ENCODE results near the gene SH2D3A.
A peak's percentile ranks its signal among the peaks of the same experiment; 100 is the strongest.
"Not testable (repeated sequence)": the region's sequence is repeated elsewhere in the genome, so short reads cannot be mapped to it uniquely, and the experiment has no call there.

SH2D3A gene

DNA sequence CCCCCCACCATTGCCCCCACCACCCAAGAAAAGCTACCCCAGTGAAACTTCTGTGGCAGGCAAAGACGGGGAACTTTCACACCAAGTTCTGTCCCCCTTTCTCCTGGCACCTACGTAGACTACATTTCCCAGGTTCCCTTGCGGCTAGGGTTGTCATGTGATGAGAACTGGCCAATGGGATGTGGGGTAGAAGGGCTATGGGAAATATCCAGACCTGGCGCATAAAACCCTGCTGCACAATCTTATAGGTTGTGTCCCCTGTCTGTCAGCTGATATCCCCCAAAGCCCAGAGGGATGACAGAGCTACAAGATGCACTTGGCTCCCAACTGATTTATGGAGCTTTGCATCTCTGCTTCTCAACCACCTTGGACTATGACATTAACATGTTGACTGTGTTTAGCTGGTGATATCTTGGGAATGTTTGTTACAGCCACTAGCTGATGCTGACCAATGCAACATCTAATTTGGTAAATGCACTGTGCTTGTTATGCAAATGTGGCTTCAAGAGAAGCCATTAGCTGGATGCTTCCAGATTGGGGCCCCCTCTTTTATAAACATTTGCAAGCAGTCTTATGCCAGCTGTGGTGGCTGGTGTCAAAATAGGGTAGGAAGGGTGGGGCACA is 6.1 kb downstream of the SH2D3A start:
- no peak for DNase-seq (ENCODE audit: low spot score)

DNA sequence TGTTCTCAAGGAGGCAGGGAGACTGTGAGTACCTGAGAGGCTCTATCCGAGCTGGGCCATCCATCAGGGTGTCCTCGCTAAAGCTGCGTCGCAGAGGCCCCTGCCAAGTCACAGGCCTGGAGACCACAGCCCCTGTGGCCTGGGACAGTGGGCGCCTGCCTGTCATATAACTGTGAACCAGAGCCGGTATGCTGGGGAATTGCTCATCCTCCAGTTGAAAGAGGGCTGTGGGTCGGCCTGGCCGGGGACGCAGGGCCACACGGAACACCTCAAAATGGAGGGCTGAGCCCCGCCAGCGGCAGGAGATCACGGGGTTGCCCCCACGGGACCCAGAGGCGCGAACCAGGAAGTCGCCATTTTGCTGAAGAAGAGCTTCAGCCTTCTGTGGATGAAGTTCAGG is 6.6 kb downstream of the SH2D3A start:
- no peak for DNase-seq (ENCODE audit: low spot score)

DNA sequence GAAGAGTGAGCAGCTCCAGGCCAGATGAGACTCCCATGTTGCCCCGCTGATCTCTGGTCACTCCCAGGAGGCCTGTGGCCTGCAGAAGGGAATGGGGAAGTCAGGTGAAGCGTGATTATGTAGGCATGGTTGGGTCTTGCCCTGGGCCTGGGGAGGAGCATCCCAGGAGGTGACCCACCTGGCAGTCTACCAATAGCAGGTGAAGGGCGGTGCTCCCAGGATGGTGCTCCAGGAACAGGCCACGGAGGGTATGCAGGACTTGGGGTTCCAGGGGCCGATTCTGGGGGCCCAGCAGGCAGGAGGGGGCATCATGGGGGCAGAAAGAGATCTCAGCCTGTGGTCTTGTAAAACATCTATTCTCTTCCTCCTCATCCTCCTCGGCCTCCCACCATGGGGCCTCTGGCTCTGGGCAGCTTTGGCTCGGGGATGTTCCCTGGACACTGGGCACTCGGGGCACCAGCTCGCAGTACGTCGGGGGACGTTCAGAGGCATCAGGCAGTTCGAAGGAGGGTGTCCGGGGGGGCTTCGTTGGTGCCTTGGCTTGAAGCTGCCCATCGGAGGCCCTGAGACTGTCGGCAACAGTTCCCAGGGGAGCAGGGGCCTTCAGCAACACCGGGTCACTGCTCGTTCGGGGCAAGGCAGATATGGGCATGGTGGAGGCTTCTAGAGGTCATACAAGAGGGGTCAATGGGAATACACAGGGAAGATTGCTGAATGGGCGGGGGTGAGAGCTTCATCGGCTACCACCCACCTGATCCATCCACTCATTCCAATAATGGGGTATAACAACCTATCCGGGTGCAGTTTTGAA is 12.4 kb downstream of the SH2D3A start:
- DNase-seq (ENCODE audit: low spot score) = no peak

DNA sequence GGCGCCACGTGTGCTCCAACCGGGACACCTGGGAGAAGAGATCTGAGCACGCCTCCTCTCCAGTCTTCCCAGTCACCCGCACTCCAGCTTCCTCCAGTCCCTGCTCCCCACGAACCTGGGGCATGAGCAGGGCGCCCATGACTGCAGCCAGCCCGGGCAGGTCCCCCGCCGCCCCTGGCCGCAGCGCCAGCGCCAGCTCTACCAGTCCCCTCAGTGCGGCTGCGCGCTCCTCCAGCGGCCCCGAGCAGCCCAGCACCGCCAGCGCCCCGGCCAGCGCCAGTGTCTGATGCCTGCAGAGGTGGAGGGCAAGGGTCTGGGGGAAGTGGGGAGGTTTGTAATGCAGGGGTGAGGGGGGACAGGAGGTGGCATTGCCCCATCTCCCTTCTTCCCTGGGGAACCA is 13.1 kb downstream of the SH2D3A start:
- DNase-seq (ENCODE audit: low spot score) = no peak

DNA sequence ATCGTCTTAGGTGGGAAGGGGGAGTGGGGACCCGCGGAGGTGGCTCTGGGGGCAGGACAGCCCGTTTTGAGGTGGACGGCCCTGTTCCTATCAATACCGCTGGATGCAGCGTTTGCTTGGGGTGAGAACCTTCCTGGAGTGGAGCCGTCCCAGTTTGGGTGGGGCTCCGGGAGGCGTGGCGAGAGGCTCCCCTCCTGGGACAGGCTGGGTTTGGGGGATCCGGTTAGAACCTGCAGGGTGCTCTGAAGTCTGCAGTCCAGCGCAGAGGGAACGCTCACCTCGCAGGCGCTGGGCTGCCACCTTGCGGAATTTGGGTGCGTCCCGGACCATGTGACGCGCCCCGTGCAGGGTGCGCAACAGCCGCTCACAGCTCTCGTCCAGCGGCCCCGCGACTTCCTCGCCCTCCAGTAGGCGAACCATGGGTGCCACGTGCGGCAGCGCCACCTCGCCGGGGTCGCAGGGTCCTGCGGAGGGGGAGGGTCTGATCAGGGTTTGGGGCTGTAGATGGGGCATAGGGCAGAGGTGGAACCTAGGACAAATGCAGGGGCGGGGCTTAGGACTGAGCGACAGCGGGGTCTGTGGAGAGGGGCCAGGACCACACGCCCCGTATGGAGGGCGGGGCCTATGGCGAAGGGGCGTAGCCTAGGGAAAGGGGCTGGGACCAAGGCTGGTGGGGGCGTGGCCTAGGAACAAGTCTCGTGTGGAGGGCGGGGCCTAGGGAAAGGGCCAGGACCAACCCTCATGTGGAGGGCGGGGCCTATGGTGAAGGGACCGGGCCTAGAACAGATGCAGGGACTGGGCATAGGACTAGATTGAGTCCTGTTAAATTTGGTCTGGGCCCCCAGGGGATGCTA is 13.8 kb downstream of the SH2D3A start:
- DNase-seq (ENCODE audit: low spot score) = peak; percentile 69

DNA sequence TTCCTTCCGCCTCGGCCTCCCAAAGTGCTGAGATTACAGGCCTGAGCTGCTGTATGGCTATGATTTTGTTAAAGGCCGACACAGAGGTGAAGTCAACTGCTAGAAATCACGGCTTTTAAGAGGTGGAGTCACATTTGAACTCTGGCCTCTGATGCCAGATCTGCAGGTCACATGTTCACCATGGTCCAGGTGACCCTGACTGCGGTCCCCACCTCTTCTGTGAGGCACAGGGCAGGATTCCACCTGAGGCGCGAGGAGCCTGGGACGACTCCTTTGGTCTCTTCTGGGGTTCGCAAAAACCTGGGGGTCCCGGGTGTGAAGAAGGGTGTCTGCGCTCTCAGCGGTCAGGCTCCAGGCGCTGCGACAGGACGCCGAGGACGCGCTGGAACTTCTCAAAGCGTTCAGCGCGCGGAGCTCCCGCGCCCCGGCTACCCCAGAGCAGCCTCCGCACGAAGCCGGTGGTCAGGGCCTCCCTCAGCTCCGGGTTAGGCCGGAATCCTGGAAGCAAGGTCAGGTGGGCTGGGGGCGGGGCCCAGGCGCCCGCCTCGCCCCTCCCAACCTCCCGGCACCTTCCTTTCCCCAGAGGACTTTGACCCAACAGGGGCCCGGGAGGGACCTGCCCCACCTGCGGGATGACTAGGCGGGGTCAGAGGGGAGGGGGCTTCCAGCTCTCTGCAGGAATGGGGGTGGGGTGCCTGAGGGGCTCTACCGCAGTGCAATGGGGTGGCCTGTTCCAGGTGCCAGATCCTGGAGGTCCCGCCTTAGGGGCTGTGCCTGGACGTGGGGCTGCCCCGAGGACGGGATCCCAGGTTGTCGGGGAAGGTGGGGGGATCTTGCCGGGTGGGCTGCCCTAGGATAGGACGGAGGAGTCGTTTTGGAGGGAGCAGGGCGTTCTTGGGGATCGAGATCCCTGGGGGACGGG is 14.7 kb downstream of the SH2D3A start:
- DNase-seq (ENCODE audit: low spot score) = no peak

DNA sequence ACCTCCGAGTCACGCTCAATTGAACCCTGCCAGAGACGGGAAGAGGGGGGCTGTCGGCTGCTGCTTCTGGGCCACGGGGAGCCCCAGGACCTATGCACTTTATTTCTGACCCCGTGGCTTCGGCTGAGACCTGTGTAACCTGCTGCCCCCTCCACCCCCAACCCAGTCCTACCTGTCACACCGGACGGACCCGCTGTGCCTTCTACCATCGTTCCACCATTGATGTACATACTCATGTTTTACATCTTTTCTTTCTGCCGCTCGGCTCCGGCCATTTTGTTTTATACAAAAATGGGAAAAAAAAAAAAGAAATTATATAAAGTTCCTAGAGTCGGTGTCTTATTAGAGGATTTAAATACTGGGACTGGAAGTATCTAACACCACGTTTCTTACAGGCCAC is 16.0 kb downstream of the SH2D3A start:
- no peak for DNase-seq (ENCODE audit: low spot score)

DNA sequence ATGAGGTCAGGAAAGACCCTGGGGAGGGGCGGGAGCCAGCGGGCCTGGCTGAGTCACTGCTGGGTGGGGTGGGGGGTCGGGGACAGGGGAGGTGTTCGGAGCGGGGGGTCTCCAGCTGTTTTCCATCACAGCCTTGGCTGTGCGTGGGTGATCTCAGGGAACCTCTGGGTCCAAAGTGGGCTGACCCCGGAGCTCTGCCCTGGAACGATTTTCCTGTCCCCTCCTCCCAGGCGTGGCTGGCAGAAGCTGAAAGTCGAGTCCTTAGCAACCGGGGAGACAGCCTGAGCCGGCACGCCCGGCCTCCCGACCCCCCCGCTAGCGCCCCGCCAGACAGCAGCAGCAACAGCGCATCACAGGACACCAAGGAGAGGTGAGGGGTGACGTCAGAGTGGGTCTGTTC is 17.2 kb downstream of the SH2D3A start:
- DNase-seq (ENCODE audit: low spot score) = no peak

DNA sequence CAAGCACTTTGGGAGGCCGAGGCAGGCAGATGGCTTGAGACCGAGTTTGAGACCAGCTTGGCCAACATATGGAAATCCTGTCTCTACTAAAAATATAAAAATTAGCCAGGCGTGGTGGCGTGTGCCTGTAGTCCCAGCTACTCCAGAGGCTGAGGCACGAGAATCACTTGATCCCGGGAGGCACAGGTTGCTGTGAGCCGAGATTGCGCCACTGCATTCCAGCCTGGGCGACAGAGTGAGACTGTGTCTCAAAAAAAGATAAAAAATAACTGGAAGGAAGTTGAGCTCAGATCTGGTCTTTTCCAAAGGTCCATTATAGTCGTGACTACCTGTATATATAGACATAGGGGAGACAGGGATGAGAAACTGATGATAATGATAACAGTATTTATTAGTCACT is 18.7 kb downstream of the SH2D3A start:
- not testable (repeated sequence) for DNase-seq (ENCODE audit: low spot score)

DNA sequence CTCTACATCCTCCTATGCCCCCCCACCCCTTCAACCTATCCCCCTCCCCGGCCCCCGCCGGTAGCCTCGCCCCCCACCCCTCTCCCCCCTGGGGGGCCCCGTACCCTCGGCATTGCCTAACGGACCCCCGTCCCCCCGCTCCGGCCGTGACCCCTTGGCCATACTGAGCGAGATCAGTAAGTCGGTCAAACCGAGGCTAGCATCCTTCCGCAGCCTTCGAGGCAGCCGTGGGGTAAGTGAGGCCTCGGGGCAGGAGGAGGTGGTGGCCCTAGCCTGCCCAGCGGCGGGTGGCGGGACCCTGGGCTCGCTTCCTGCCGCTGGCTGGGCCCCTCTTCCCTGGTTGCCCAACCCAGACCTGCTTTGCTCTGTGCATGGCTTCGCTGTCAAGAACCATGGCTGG is 21.3 kb downstream of the SH2D3A start:
- DNase-seq (ENCODE audit: low spot score) = no peak

DNA sequence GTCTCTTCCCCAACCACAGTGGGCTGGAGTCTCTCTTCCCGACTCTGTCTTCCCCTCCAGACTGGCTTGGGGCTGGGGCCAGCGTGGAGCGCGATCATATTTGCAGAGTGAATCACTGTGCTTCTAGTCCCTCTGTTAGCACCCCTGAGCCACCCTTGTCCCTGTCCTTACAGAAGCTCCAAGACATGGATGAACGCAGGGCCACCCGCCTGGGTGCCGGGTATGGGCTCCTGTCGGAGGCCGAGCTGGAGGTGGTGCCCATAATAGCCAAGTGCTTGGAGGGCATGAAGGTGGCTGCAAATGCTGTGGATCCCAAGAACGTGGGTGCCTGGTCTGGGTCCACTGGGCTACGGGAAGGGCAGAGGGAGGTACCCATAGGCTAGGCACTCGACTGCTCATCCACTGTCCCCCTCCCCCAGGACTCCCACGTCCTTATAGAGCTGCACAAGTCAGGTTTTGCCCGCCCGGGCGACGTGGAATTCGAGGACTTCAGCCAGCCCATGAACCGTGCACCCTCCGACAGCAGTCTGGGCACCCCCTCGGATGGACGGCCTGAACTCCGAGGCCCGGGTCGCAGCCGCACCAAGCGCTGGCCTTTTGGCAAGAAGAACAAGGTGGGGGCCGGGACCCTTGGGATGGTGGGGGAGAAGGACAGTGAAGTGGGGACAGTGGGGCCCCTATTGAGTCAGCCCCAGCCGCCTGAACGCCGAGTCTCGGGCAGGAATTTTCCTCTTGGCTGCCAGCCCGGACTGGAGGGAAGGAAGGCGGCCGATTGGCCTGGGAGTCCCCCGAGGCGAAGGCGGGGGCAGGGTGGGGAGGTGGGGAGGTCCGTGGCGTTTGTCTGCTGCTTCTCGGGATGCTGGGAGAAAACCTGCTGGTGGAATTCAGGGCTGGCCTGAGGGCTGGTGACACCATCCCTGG is 22.6 kb downstream of the SH2D3A start:
- no peak for DNase-seq (ENCODE audit: low spot score)

DNA sequence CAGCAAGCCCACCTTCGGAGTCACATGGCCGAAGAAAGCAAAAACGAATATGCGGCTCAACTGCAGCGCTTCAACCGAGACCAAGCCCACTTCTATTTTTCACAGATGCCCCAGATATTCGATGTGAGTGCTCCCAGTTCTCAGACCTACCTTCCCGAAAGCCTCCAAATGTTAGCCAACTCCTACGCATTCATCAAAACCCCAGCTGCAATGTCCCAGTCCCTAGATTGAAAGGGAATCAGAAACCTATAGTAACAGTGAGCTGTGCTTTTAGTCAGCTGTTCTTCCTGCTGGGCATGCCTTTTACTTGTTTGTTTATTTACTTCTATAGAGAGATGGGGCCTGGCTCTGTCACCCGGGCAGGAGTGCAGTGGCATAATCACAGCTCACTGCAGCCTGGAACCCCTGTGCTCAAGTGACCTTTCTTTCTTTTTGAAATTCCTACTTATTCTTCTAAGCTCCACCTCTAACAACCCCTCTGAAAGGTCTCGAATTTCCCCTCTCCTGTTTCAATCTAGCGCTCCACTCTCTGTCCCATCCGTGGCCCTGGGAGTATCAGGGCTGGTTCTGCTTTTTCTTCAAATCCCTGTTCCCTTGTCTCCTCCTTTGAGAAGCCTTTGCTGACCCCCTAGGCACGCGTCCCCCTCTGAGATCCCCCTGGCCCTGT is 23.4 kb downstream of the SH2D3A start:
- no peak for DNase-seq (ENCODE audit: low spot score)

DNA sequence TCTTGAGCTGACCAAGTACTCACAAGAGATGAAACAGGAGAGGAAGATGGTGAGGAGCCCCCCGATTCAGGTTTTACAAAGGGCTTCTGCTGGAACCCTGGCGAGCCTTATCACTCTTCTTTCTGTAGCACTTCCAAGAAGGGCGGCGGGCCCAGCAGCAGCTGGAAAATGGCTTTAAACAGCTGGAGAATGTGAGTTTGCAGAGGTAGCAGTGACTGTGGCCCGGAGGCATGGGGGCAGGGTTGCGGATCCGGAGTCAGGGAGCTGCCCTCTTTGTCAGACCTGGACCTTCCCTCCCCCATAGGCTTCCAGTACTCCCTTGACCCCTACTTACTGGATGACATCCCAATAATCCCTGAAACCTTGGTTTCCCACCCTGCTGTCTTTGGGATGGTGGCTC is 24.2 kb downstream of the SH2D3A start:
- no peak for DNase-seq (ENCODE audit: low spot score)

DNA sequence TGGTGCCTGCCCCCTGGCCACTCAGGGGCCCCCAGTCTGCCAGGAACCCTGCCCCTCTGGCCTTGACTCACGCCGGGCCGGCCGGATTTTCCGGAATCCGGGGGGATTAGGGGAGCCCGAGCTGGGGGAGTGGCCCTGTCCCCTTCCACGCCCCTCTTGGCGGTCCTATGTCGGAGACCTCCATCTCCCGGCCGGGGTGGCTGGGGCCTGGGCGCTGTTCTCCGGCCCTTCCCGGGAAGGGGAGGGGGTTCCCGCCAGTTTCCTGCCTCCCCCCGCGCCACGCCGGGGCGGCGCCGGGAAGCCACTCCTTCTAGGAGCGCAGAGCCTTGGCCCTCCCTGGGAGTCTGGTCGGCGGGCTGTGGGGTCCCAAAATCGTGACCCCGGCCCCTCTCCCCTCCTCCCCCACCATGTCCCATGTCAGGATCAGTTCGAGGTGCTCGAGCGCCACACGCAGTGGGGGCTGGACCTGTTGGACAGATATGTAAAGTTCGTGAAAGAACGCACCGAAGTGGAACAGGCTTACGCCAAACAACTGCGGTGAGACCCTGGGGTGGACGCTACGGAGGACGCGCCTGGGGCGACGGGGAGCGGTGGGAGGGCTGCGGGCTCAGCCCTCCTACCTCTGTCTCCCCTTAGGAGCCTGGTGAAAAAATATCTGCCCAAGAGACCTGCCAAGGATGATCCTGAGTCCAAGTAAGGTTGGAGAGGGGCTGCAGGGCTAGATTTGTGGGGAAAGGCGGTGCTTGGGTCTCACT is 26.5 kb downstream of the SH2D3A start:
- no peak for DNase-seq (ENCODE audit: low spot score)

DNA sequence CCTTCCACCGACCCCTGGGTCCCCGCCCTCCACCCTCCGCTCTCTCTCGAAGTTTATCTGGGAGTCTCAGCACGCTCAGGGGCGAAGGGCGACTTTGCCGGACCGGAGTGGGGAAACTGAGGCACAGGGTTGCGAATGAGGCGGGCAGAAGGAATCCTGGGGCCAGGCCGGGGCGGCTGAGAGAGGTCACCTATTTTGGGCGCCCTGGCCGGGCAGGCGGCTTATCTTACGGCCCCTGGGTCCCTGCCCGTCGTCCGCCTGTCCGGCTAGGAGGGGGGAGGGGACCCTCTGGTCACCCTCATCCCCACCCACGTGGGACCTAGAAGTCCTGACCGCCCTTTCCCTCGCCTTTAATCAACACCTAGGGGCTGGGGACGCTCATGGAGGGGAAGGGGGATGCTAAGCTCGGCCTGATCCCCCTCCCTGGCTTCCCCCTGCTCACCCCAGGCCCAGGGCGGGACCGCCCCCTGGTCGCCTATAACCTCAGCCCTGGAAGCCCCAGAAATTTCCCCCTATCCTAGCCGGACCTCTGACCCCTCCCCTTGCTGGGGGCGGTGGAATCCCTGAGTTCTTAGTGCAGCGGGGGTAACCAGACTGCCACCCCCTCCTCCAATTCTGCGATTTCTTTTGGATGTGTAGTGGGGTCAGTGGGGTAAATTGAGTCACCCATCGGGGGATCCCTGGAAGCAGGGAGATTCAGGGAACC is 27.2 kb downstream of the SH2D3A start:
- no peak for DNase-seq (ENCODE audit: low spot score)

DNA sequence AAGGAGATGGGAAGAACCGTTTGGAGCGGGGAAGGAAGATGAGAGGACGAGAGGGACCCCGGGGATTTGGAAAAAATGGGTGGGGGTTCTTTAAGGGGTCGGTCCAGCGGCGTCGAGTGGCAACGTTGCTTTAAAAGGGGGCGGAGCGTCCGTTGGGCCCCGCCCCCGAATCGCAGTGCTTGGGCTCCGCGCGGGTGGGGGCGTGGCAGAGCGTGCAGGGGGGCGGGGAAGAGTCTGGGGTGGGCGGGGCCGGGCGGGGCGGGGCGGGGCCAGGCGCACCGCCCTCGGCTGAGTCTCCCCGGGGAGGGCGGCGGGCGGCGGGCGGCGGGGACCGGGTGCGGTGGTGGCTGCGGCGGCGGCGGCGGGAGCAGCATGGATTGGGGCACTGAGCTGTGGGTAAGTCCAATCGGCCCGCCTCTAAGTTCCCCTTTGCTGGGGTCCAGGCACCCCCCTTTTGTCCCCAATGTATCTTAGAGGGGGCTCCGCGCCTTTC is 27.8 kb downstream of the SH2D3A start, which contains the start of gene TRIP10:
TSS of gene TRIP10 (plus strand) at position 291 of the 493 bp plus-strand sequence. CDS start at position 373, 82 bp downstream.
- DNase-seq (ENCODE audit: low spot score) = peak; percentile 78

DNA sequence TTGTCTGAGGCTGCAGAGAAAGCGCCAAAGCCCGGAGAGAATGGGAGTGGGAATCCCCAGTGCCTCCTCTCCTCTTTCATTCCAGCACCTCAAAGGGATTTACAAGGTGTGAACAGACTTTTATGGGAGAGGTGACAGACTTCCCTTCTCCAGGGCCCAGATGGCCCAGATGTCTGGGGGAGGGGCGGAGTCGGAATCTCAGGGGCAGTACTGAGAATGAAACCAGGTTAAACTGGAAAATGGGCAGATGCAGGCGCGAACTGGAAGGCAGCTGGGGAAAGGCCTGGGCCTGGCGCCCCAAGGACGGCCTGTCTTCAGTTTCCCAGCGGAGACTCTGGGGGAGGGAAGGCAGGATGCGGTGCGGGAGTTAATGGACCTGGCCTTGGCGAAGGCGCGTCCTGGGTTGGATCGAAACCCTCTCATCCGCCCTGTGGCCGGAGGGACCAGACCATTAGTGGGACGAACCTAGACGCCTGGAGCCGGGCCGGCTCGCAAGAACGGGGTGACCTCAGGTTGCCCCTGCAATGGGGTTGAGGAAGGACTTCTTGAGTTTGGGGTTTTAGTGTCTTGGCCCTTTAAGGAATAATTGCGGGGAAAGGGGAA is 28.3 kb downstream of the SH2D3A start:
- DNase-seq (ENCODE audit: low spot score) = no peak
